PC-3 (cell line): Measurements from ENCODE around the gene CFAP141.

Source experiments
- CTCF ChIP-seq: fragments of 300-600 bp; sonication (generic); conservative IDR thresholded peaks from 2 replicates; pipeline ENCODE4 v1.5.1; 2017; ENCODE audit warnings: antibody characterized with exemption, low read depth, mild to moderate bottlenecking, low read length
- EZH2 ChIP-seq: fragments of 300-600 bp; sonication (generic); IDR thresholded peaks from one replicate; pipeline ENCODE4 v1.6.1; 2017; ENCODE audit warnings: antibody characterized with exemption, mild to moderate bottlenecking, low read length; ENCODE audit not compliant: unreplicated experiment

- TF ChIP-seq CTCF, result no peak
- no peak for TF ChIP-seq EZH2
Measured at GRCh38 chr1:154157520-154158306, 48.4 kb downstream of the CFAP141 start.
